Measurements from ENCODE around the gene CDC14B. TPM values are rescaled to one million over a fixed set of nuclear protein-coding genes. Genes with fewer than 3 reads are reported as not detected.

The CDC14B gene
- total RNA-seq, 2 donors from 2014 or later: 5.9 to 16.4 TPM

DNA sequence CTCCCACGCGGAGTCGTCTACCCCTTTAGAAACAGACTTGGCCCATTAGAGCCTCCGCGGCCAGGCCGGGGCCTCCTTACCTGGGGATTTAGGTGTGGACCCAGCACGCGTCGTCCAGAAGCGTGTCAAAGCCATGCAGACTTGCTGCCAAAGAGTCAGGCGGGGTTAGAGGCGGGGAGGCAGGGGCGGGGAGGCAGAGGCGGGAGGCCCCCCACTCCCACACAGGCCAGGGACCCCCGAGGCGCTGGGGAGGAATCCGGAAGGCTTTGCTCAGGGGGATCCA lies 122.6 kb downstream of the CDC14B start:
- H3K4me3 Mint-ChIP-seq: no peak overlapping the region
- no peaks in the 10 kb centered on the region for H3K36me3 Mint-ChIP-seq (ENCODE audit: low read depth)
- no peak for ATAC-seq
- H3K9me3 ChIP-seq (ENCODE audit: control insufficient read depth, low read length, poor library complexity, severe bottlenecking): no peaks in the 10 kb centered on the region
- peaks cover 6% of the 10 kb centered on the region for H3K4me1 Mint-ChIP-seq
- DNase-seq: no peak
- no peaks in the 10 kb centered on the region for H3K27me3 Mint-ChIP-seq
- no peak overlapping the region for H3K27ac Mint-ChIP-seq

DNA sequence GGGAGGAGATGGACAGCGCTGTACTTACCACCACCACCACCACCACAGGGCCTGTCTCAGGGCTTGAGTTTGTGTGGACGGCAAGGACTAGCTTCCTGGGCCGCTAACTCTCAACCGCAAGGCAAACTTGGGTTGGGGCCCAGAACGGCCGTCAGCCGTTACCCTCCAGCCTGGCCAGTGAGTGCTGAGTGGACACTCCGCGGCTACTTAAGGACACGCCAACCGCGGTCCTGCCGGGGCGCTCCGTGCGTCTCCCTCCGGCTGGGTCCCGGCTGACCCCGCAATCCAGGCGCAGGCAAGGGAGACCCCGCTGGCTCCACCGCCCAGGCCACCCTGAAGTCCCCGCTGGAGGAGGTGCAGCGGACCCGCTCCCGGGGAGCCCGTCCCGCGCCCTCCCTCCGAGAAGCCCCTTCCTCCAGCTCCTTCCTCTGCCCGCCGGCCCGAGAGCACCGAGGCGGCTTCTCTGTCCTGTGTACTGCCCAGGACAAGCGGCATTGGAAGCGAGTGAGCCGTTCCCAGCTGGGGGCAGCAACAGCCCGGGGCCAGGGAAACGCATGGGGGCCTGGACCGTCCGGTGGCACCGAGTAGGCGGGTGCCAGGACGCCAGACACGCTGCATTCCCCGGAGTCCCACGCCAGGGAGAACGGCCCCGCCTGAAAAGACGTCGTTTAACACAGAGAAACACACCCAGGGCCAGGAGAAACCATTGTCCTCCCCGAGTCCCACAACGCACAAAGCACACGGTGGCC lies 123.1 kb downstream of the CDC14B start:
- Mint-ChIP-seq H3K36me3 (ENCODE audit: low read depth) (no peaks in the 10 kb centered on the region), H3K27me3 (no peaks in the 10 kb centered on the region), H3K4me3 (no peak overlapping the region), H3K27ac (no peak overlapping the region), H3K4me1 (peaks cover 8% of the 10 kb centered on the region)
- DNase-seq: no peak
- ATAC-seq: no peak
- no peaks in the 10 kb centered on the region for H3K9me3 ChIP-seq (ENCODE audit: control insufficient read depth, low read length, poor library complexity, severe bottlenecking)

DNA sequence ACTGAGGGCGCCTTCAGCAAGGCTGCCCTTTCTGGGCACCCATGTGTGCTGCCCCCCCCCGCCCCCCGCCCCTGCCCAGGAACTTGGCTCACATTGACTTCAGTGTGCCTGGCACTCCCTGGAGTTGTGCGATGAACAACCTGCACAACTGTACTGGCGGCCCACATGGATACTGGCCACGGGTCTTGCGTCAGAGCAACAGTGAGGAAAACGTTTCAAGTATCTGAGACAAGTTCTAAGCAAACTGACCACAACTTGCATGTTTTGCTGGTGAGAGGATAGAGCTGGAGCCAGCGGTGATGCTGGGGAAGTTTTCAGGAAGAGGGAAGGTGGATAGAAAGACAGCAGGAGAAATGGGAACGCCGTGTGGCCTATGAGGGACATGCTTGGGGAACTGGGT lies 124.3 kb downstream of the CDC14B start:
- Mint-ChIP-seq H3K4me3 (no peak overlapping the region), H3K4me1 (peaks cover 6% of the 10 kb centered on the region), H3K27ac (no peak overlapping the region), H3K36me3 (ENCODE audit: low read depth) (no peaks in the 10 kb centered on the region), H3K27me3 (no peaks in the 10 kb centered on the region)
- no peaks in the 10 kb centered on the region for H3K9me3 ChIP-seq (ENCODE audit: control insufficient read depth, low read length, poor library complexity, severe bottlenecking)
- ATAC-seq (no peak), DNase-seq (no peak)

DNA sequence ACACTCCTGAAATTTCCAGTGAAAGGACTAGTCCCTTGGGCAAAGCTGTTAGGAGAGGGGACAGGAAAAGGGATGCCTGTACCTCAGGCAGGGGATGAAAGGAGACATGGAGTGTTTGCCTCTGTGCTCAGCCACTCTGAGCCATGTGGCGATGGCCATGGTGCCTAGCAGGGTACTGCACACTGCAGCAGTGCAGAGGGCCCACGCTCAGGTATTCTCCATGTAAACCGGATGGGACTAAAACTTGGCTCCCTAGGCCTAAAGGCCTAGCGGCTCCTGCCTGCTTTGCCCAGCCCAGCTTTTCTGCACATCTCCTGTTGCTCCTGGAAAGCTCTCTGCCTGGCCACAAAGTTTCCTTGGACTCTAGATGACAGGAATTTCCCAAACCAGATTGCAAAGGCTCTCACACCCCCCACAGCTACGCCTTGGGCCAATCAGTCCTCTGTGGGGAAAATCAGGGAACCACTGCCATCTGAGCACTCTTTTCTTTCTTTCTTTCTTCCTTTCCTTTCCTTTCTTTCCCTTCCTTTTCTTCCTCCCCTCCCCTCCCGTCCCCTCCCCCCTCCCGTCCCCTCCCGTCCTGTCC lies 125.3 kb downstream of the CDC14B start:
- peaks cover 3% of the 10 kb centered on the region for H3K36me3 Mint-ChIP-seq (ENCODE audit: low read depth)
- H3K27me3 Mint-ChIP-seq: no peaks in the 10 kb centered on the region
- peaks cover 8% of the 10 kb centered on the region for H3K4me1 Mint-ChIP-seq
- H3K4me3 Mint-ChIP-seq: no peak overlapping the region
- no peaks in the 10 kb centered on the region for H3K9me3 ChIP-seq (ENCODE audit: control insufficient read depth, low read length, poor library complexity, severe bottlenecking)
- DNase-seq (no peak), ATAC-seq (no peak)
- H3K27ac Mint-ChIP-seq: no peak overlapping the region

DNA sequence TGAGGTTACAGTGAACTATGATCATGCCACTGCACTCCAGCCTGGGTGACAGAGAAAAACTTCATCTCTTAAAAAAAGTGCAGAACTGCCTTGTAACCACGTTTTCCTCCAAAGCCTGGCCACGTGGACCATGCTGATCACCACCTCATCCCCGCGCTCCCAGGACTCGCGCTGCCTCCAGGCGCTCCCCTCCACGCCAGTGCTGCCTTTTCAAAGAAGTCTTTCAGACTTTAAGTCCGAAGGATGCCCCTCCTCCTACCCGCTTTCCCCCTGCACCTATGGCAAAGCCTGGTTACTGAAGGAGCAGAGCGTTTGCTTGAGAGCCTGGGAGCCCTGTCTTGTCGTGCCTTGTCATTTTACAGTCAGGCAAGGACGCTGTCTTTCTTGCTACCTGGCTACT lies 125.9 kb downstream of the CDC14B start:
- Mint-ChIP-seq H3K36me3 (ENCODE audit: low read depth) (peaks cover 3% of the 10 kb centered on the region), H3K4me3 (no peak overlapping the region), H3K27ac (no peak overlapping the region), H3K27me3 (no peaks in the 10 kb centered on the region), H3K4me1 (peaks cover 8% of the 10 kb centered on the region)
- no peaks in the 10 kb centered on the region for H3K9me3 ChIP-seq (ENCODE audit: control insufficient read depth, low read length, poor library complexity, severe bottlenecking)
- ATAC-seq (no peak), DNase-seq (no peak)

DNA sequence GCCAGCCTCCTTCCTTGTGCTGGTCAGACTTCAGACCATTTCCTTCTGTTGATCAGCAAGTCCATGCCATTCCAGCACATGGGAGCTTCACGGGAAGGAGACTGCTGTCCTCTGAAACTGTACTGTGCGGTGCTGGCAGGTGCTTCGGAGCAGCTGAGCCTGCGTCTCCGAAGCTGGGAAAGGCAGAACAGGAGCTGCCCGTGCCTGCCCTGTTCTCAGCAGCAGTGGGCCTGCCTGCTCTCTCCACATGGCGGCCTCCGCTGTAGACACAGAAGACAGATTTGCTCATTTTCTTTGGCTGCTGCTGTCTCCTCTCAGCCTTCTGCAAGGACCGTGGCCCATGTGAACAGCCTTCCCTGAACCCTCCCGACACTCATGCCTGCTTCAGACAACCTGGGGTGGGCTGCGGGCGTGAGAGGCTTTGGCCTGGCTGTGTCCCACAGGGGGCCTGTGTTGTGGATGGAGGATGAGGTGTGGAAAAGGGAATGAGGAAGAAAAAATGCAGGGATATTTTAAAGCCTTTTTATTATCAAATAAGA lies 126.6 kb downstream of the CDC14B start:
- ATAC-seq (no peak), DNase-seq (no peak)
- Mint-ChIP-seq H3K36me3 (ENCODE audit: low read depth) (peaks cover 3% of the 10 kb centered on the region), H3K27ac (peak overlapping the region; percentile 43), H3K27me3 (no peaks in the 10 kb centered on the region), H3K4me1 (peaks cover 8% of the 10 kb centered on the region), H3K4me3 (no peak overlapping the region)
- H3K9me3 ChIP-seq (ENCODE audit: control insufficient read depth, low read length, poor library complexity, severe bottlenecking): no peaks in the 10 kb centered on the region

DNA sequence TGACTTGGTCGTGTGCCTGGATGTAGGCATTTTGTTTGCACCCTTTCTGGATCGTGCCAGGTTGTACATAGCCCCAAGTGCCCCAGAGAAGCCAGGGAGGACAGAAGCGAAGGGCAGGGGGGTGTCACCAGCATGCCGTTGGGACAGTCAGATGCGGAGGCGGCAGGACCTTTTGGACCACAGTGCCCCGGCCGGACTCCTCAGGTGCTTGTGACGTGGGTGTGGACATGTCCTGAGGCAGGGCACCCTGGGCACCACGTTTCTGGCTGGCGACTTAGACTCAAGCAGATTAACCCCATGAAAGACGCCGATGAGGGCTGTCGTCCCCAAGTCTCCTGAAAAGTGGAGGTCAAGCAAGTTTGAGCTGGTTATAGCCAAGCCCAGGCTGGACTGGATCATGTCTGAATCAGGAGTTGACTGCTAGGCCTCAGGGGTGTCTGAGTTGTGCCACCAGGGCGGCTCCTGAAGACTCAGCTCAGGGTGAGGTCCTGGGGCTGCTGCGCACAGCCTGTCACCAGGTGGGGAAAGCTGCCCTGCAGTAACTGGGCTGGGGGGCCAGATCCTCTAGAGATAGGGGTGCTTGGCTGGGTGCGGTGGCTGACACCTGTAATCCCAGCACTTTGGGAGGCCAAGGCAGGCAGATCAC lies 127.6 kb downstream of the CDC14B start:
- Mint-ChIP-seq H3K4me3 (no peak overlapping the region), H3K27ac (peak overlapping the region; percentile 78), H3K27me3 (no peaks in the 10 kb centered on the region), H3K4me1 (peaks cover 8% of the 10 kb centered on the region), H3K36me3 (ENCODE audit: low read depth) (peaks cover 3% of the 10 kb centered on the region)
- no peak for DNase-seq
- no peaks in the 10 kb centered on the region for H3K9me3 ChIP-seq (ENCODE audit: control insufficient read depth, low read length, poor library complexity, severe bottlenecking)
- ATAC-seq: no peak

DNA sequence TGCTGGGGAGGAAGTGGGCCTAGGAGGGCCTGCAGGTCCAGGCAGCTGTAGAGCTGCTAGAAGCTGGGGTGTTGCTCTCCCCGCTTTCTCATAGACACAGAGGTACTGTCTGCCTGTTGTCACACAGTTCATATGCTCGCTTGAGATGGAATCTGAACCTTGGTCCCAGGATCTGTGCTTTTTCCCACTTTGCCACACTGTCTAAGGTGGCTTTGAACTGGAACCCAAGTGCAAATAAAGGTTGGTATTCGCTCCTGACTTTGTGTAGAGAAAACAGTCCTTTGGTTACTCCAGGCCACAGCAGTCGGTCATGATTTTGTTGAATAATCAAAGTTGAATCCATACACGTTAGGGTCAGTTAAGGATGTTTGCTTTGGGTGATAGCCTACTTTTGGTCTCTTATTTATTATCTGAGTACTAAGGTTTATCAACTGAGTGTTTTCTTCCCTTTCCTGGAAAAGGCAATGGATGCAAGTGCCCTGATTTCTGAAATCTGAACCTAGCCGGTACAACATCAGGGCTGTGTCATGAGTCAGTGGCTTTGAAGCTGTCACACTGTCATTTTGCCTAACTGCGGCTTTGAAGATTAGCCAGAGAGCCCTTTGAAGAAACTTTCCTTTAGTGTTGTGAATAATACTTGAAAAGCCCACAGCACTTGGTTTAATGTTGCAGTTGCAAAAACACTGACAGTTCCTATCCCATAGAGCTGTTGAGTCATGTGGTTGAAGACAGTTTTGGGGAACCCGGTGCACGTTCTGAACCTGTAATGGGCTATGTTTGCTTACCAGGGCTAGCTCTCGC lies 128.4 kb downstream of the CDC14B start:
- Mint-ChIP-seq H3K36me3 (ENCODE audit: low read depth) (peaks cover 3% of the 10 kb centered on the region), H3K4me1 (peaks cover 8% of the 10 kb centered on the region), H3K27ac (peak overlapping the region; percentile 78), H3K27me3 (no peaks in the 10 kb centered on the region), H3K4me3 (no peak overlapping the region)
- H3K9me3 ChIP-seq (ENCODE audit: control insufficient read depth, low read length, poor library complexity, severe bottlenecking): no peaks in the 10 kb centered on the region
- ATAC-seq: peak; percentile 39
- no peak for DNase-seq

DNA sequence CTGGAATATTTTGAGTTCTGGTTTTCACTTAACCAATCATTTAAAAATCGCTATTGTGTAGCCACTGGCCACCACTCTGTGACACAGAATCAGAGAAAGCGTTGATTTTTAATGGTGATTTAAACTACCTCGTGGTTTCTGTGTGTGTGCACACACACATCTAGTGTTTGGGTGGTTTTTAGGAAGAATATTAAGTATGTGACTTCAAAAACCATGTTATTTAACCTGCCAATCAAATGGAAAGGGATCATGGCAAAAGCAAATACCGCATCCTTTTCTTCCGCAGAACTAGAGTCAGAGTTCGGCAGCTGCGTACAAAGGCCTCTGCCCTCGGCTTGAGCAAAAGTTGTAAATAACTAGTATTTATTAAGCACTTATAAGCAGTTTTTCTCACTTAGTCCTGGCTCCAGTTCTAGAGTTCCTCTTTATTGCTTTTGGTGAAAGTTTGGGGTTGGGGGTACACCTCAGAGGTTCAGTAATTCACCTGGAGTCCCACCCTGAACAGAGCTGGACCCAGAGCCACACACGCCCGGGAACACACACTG lies 129.0 kb downstream of the CDC14B start:
- Mint-ChIP-seq H3K27ac (no peak overlapping the region), H3K4me1 (peaks cover 8% of the 10 kb centered on the region), H3K27me3 (no peaks in the 10 kb centered on the region), H3K36me3 (ENCODE audit: low read depth) (peaks cover 5% of the 10 kb centered on the region), H3K4me3 (no peak overlapping the region)
- ATAC-seq (no peak), DNase-seq (no peak)
- H3K9me3 ChIP-seq (ENCODE audit: control insufficient read depth, low read length, poor library complexity, severe bottlenecking): no peaks in the 10 kb centered on the region

DNA sequence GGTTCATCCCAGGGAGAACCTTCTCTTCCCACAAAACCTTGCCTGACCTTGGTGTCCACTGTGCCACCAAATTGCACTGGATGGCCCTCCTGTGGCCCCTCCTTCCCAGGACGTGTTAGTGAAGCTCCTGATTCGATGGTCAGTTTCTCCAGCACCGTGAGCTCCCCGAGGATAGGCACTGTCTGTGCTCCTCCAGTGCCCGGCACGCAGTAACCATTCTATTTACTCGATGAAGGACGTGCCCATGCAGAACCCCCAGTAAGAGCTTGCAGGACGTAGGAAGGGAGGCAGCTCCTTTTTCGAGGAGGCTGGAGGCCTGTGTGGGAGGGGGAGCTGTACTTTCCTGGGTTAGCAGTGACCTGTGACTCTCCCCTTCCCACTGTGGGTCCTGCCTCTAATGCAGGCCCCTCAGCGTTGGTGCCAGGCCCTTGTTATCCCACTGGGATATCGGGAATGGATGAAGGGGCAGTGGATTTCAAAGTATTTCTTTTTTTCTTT lies 130.1 kb downstream of the CDC14B start:
- peaks cover 5% of the 10 kb centered on the region for H3K36me3 Mint-ChIP-seq (ENCODE audit: low read depth)

DNA sequence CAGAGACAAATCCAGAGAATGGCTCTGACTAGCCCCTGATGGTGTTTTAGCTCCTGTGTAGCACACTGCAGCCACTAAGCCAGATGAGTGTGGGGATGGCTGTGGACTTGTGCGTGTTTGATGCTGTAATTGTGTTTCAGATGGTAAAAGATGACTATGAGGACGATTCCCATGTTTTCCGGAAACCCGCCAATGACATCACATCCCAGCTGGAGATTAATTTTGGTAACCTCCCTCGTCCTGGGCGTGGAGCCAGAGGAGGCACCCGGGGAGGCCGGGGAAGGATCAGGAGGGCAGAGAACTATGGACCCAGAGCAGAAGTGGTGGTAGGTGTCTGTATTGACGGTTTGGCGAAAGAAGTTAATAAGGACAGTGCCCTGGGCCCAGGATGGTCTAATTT lies 131.7 kb downstream of the CDC14B start:
- no peaks in the 10 kb centered on the region for H3K27me3 Mint-ChIP-seq
- DNase-seq (no peak), ATAC-seq (no peak)
- no peak overlapping the region for H3K27ac Mint-ChIP-seq
- H3K36me3 Mint-ChIP-seq (ENCODE audit: low read depth): peaks cover 6% of the 10 kb centered on the region
- no peaks in the 10 kb centered on the region for H3K9me3 ChIP-seq (ENCODE audit: control insufficient read depth, low read length, poor library complexity, severe bottlenecking)
- peaks cover 11% of the 10 kb centered on the region for H3K4me1 Mint-ChIP-seq
- H3K4me3 Mint-ChIP-seq: no peak overlapping the region

More for the DNA sequence above, 130.1 kb downstream of the CDC14B start:
- no peaks in the 10 kb centered on the region for H3K9me3 ChIP-seq (ENCODE audit: control insufficient read depth, low read length, poor library complexity, severe bottlenecking)
- no peaks in the 10 kb centered on the region for H3K27me3 Mint-ChIP-seq
- H3K4me1 Mint-ChIP-seq: peaks cover 8% of the 10 kb centered on the region
- no peak overlapping the region for H3K4me3 Mint-ChIP-seq
- H3K27ac Mint-ChIP-seq: no peak overlapping the region
- ATAC-seq (no peak), DNase-seq (no peak)

DNA sequence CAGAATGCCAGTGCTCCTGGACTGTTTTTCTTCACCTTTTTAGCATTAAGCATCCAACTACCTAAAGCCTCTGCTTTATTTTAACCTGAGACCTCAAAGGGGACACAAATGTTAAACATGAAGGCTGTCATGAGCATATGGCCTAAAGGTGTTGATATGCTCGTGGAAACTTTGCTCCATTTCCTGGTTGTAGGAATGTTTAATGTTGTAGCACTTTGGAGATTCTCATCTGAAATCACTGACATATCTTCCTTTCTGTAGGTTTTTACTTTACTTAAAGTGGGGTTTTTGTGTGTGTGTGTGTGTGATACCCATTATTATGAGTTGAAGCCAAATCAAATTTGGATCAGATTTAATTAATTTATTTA lies 132.6 kb downstream of the CDC14B start:
- ATAC-seq: no peak

More for the DNA sequence above, 132.6 kb downstream of the CDC14B start:
- DNase-seq: no peak
- Mint-ChIP-seq H3K27me3 (no peaks in the 10 kb centered on the region), H3K4me3 (no peak overlapping the region), H3K27ac (no peak overlapping the region), H3K36me3 (ENCODE audit: low read depth) (peaks cover 6% of the 10 kb centered on the region), H3K4me1 (peaks cover 15% of the 10 kb centered on the region)
- H3K9me3 ChIP-seq (ENCODE audit: control insufficient read depth, low read length, poor library complexity, severe bottlenecking): no peaks in the 10 kb centered on the region

Data from T-helper 17 cell (primary cell).